Astrocyte (in vitro differentiated cells and primary cell): ENCODE results near the gene GSTCD. TPM values are rescaled to one million over a fixed set of nuclear protein-coding genes. Genes with fewer than 3 reads are reported as not detected.
"Not testable (repeated sequence)": the region's sequence is repeated elsewhere in the genome, so short reads cannot be mapped to it uniquely, and the experiment has no call there.

ENCODE experiments used
- DNase-seq: peaks from one replicate; pipeline ENCODE4 v3.0.0-alpha.2; 2010; ENCODE audit warnings: low read depth
- FAIRE-seq: peaks from 2 replicates; lab custom pipeline; 2011; peaks lifted over from hg19 to GRCh38; lab: Jason Lieb, UNC
- H2AFZ ChIP-seq: 2 replicates; pipeline ENCODE4 v1.6.0; 2012; ENCODE audit warnings: low read depth, low read length, inconsistent platforms
- H3K27ac ChIP-seq: 2 replicates; pipeline ENCODE4 v1.5.1; 2011; ENCODE audit warnings: low read depth, low read length, inconsistent platforms
- H3K27me3 ChIP-seq: 2 replicates; pipeline ENCODE4 v1.6.0; 2011; ENCODE audit warnings: low read length, inconsistent platforms; ENCODE audit not compliant: insufficient read depth
- H3K36me3 ChIP-seq: 2 replicates; pipeline ENCODE4 v1.5.1; 2011; ENCODE audit warnings: low read length, inconsistent platforms; ENCODE audit not compliant: insufficient read depth
- H3K4me1 ChIP-seq: 2 replicates; pipeline ENCODE4 v1.5.1; 2011; ENCODE audit warnings: low read length, inconsistent platforms; ENCODE audit not compliant: insufficient read depth
- H3K4me2 ChIP-seq: 2 replicates; pipeline ENCODE4 v1.6.0; 2012; ENCODE audit warnings: low read length, inconsistent platforms
- H3K4me3 ChIP-seq: 2 replicates; pipeline ENCODE4 v1.5.1; 2011; ENCODE audit warnings: low read depth, mild to moderate bottlenecking, low read length, inconsistent platforms; ENCODE audit not compliant: insufficient read depth
- H3K79me2 ChIP-seq: 2 replicates; pipeline ENCODE4 v1.6.0; 2012; ENCODE audit warnings: mild to moderate bottlenecking, low read length, inconsistent platforms; ENCODE audit not compliant: insufficient read depth
- H3K9ac ChIP-seq: 2 replicates; pipeline ENCODE4 v1.6.0; 2012; ENCODE audit warnings: mild to moderate bottlenecking, low read length, inconsistent platforms
- H3K9me3 ChIP-seq: 2 replicates; pipeline ENCODE4 v1.5.1; 2012; ENCODE audit warnings: low read depth, mild to moderate bottlenecking, low read length, inconsistent platforms; ENCODE audit not compliant: insufficient read depth
- H4K20me1 ChIP-seq: 2 replicates; pipeline ENCODE4 v1.6.0; 2012; ENCODE audit warnings: low read length, inconsistent platforms; ENCODE audit not compliant: insufficient read depth
- H3K27ac Mint-ChIP-seq: one replicate; pipeline ENCODE4 v1.8.0; 2021; ENCODE audit warnings: mild to moderate bottlenecking, mixed read lengths; ENCODE audit not compliant: unreplicated experiment
- H3K27me3 Mint-ChIP-seq: one replicate; pipeline ENCODE4 v1.8.0; 2021; ENCODE audit warnings: low read depth, mixed read lengths; ENCODE audit not compliant: unreplicated experiment
- H3K36me3 Mint-ChIP-seq: one replicate; pipeline ENCODE4 v1.8.0; 2021; ENCODE audit warnings: low read depth, mixed read lengths; ENCODE audit not compliant: unreplicated experiment
- H3K4me1 Mint-ChIP-seq: one replicate; pipeline ENCODE4 v1.8.0; 2021; ENCODE audit warnings: low read depth, mixed read lengths; ENCODE audit not compliant: unreplicated experiment
- H3K4me3 Mint-ChIP-seq: one replicate; pipeline ENCODE4 v1.8.0; 2021; ENCODE audit warnings: mild to moderate bottlenecking, moderate library complexity, mixed read lengths; ENCODE audit not compliant: unreplicated experiment
- H3K9me3 Mint-ChIP-seq: one replicate; pipeline ENCODE4 v1.8.0; 2021; ENCODE audit warnings: mild to moderate bottlenecking, mixed read lengths; ENCODE audit not compliant: unreplicated experiment
- CTCF ChIP-seq: IDR thresholded peaks from 2 replicates; pipeline ENCODE4 v1.5.1; 2011; ENCODE audit warnings: low read depth, mild to moderate bottlenecking, inconsistent platforms, low read length, moderate library complexity; ENCODE audit not compliant: insufficient read depth
- EZH2 ChIP-seq: IDR thresholded peaks from 2 replicates; pipeline ENCODE4 v1.6.1; 2012; ENCODE audit warnings: mild to moderate bottlenecking, low read length, inconsistent platforms; ENCODE audit not compliant: insufficient read depth
- total RNA-seq: library from RNA; stranded (reverse); gene quantifications from 2 replicates; pipeline ENCODE4 v1.2.1, GENCODE V29; 2021

Gene GSTCD
- total RNA-seq, 1 donor from 2014 or later, result 12.3 TPM

GRCh38 chr4:105765690-105766407 is 57.3 kb downstream of the GSTCD start:
- FAIRE-seq, result peak; percentile 69

GRCh38 chr4:105767579-105767978 is 59.0 kb downstream of the GSTCD start:
- Histone ChIP-seq H3K27me3 (no peaks in the 10 kb centered on the region), H4K20me1 (no peaks in the 10 kb centered on the region), H3K4me1 (peaks cover 5% of the 10 kb centered on the region), H3K27ac (no peak overlapping the region), H3K4me3 (no peak overlapping the region), H3K9me3 (no peaks in the 10 kb centered on the region), H3K36me3 (no peaks in the 10 kb centered on the region), H2AFZ (no peak overlapping the region), H3K9ac (no peak overlapping the region), H3K4me2 (no peak overlapping the region), H3K79me2 (no peaks in the 10 kb centered on the region)
- Mint-ChIP-seq H3K4me3 (no peak overlapping the region), H3K4me1 (peaks cover 16% of the 10 kb centered on the region), H3K36me3 (peaks cover 7% of the 10 kb centered on the region), H3K27ac (no peak overlapping the region), H3K9me3 (peaks cover 9% of the 10 kb centered on the region), H3K27me3 (no peaks in the 10 kb centered on the region)
- FAIRE-seq (no peak), DNase-seq (no peak)
- TF ChIP-seq EZH2 (no peak), CTCF (no peak)

More at GRCh38 chr4:105765690-105766407, 57.3 kb downstream of the GSTCD start:
- H3K27me3 Mint-ChIP-seq, result no peaks in the 10 kb centered on the region
- TF ChIP-seq EZH2 (no peak), CTCF (no peak)
- peak overlapping the region; percentile 99 for H3K27ac Mint-ChIP-seq
- H3K4me3 Mint-ChIP-seq, result no peak overlapping the region
- H3K4me1 Mint-ChIP-seq, result peaks cover 16% of the 10 kb centered on the region
- Histone ChIP-seq H3K9me3 (no peaks in the 10 kb centered on the region), H3K4me2 (peak overlapping the region; percentile 43), H3K4me3 (no peak overlapping the region), H2AFZ (no peak overlapping the region), H3K79me2 (no peaks in the 10 kb centered on the region), H3K27me3 (no peaks in the 10 kb centered on the region), H3K36me3 (no peaks in the 10 kb centered on the region), H3K9ac (no peak overlapping the region), H4K20me1 (no peaks in the 10 kb centered on the region), H3K4me1 (peaks cover 5% of the 10 kb centered on the region), H3K27ac (no peak overlapping the region)
- H3K9me3 Mint-ChIP-seq, result no peaks in the 10 kb centered on the region
- DNase-seq, result peak; percentile 93
- peaks cover 3% of the 10 kb centered on the region for H3K36me3 Mint-ChIP-seq

GRCh38 chr4:105770524-105770923 is 61.9 kb downstream of the GSTCD start:
- H3K36me3 ChIP-seq, H3K4me3 ChIP-seq, H3K4me3 Mint-ChIP-seq, H3K9me3 ChIP-seq, H2AFZ ChIP-seq, H4K20me1 ChIP-seq, DNase-seq, H3K4me1 ChIP-seq, H3K27ac ChIP-seq, H3K9ac ChIP-seq, H3K27me3 Mint-ChIP-seq, H3K27me3 ChIP-seq, H3K79me2 ChIP-seq, H3K27ac Mint-ChIP-seq, FAIRE-seq, H3K4me2 ChIP-seq: not testable (repeated sequence)
- Mint-ChIP-seq H3K36me3 (peaks cover 12% of the 10 kb centered on the region), H3K4me1 (peaks cover 13% of the 10 kb centered on the region), H3K9me3 (peaks cover 14% of the 10 kb centered on the region)

GRCh38 chr4:105772065-105772464 is 63.5 kb downstream of the GSTCD start:
- FAIRE-seq, H3K27me3 ChIP-seq, DNase-seq, H3K27ac ChIP-seq, H4K20me1 ChIP-seq, H3K4me3 ChIP-seq, H2AFZ ChIP-seq, H3K36me3 ChIP-seq, H3K4me1 ChIP-seq, H3K27ac Mint-ChIP-seq, H3K9me3 ChIP-seq, H3K79me2 ChIP-seq, H3K27me3 Mint-ChIP-seq, H3K4me2 ChIP-seq, H3K4me1 Mint-ChIP-seq, H3K4me3 Mint-ChIP-seq, H3K9ac ChIP-seq: not testable (repeated sequence)
- Mint-ChIP-seq H3K36me3 (peaks cover 12% of the 10 kb centered on the region), H3K9me3 (peaks cover 14% of the 10 kb centered on the region)
